Measurements from ENCODE around the gene PSMG4. TPM values are rescaled to one million over a fixed set of nuclear protein-coding genes. Genes with fewer than 3 reads are reported as not detected.
A peak's percentile ranks its signal among the peaks of the same experiment; 100 is the strongest.

PSMG4 gene
- total RNA-seq, 1 experiment from 2014 or later, result 40.0 TPM

DNA sequence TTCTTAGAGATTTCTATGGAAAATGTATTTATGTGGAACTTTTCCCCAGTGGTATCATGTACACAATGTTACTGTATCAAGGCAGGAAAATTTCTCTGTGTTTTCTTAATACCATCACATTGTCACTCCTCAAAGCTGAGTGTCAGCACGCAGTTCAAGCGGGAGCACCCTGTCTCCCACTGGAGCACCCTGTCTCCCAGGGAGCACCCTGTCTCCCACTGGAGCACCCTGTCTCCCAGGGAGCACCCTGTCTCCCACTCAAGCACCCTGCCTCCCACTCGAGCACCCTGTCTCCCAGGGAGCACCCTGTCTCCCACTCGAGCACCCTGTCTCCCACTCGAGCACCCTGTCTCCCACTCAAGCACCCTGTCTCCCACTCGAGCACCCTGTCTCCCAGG, 51.3 kb downstream of the PSMG4 start:
- DNase-seq (ENCODE audit: unreplicated experiment), result no peak
- no peak for TF ChIP-seq CTCF (IDR thresholded peaks at IDR 0.05; ENCODE audit: unreplicated experiment)
- Mint-ChIP-seq H3K9me3 (ENCODE audit: unreplicated experiment) (no peaks in the 10 kb centered on the region), H3K4me1 (ENCODE audit: insufficient read depth, unreplicated experiment) (peaks cover 9% of the 10 kb centered on the region), H3K27ac (ENCODE audit: low read depth, unreplicated experiment) (no peak overlapping the region), H3K36me3 (ENCODE audit: insufficient read depth, unreplicated experiment) (peaks cover 5% of the 10 kb centered on the region), H3K4me3 (ENCODE audit: unreplicated experiment) (no peak overlapping the region), H3K27me3 (ENCODE audit: insufficient read depth, unreplicated experiment) (no peaks in the 10 kb centered on the region)
- ChIA-PET POLR2A (interaction anchor here (0.5 to 0.9 kb wide), 2 partner anchors 24 to 152 kb away, joined by 3 to 4 read pairs; no protein-coding TSS in a partner anchor), CTCF (no interaction called here)
- intact Hi-C loops (cut with micrococcal nuclease), result no loop called here
- BruUV-seq (replicated peaks), result no TSS peak

DNA sequence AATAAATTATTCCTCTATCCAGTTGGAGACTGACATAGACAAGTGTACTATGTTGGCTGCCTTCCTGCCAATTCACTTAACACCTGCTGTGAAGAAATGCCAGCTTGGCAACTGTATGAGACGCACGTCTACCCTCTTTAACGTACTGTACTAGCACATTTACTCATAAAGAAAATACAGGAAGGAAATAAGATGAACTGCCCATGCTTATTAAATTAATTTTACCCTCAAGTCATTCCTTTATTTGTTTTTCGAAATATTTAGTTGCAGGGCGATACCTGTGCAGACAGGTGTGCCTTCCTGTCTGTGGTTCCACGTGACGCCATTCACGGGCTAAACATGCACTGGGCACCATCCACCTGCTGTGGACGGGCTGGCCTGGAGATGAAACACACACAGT, 52.0 kb downstream of the PSMG4 start:
- POLR2A ChIA-PET, result interaction anchor here (0.9 kb wide), 1 partner anchor 23 kb away, joined by 3 read pairs; no protein-coding TSS in a partner anchor

DNA sequence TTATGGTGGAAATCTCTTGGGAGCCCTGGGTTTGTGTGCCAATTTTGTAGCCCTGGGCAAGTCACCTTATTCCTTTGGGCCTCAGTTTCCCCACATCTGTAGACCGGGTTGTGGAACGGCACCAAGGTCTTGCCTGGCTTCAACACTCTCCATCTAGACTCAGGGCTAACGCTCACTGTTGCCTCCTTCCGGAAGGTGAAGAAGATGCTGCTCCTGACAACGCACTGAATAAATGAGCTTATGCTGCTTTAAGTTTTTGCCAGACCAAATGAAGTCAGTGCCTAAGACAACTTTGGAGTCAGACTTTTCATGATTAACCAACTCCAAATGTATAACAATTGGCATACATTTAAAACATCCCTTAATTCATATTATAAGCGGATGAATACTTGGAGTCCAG, 53.1 kb downstream of the PSMG4 start:
- BruUV-seq (replicated peaks), result no TSS peak
- Mint-ChIP-seq H3K27ac (ENCODE audit: low read depth, unreplicated experiment) (no peak overlapping the region), H3K9me3 (ENCODE audit: unreplicated experiment) (no peaks in the 10 kb centered on the region), H3K4me1 (ENCODE audit: insufficient read depth, unreplicated experiment) (peaks cover 9% of the 10 kb centered on the region), H3K4me3 (ENCODE audit: unreplicated experiment) (no peak overlapping the region), H3K27me3 (ENCODE audit: insufficient read depth, unreplicated experiment) (no peaks in the 10 kb centered on the region), H3K36me3 (ENCODE audit: insufficient read depth, unreplicated experiment) (peaks cover 5% of the 10 kb centered on the region)
- intact Hi-C loops (cut with micrococcal nuclease), result no loop called here
- ChIA-PET POLR2A (no interaction called here), CTCF (interaction anchor here (0.5 kb wide), 1 partner anchor 131 kb away, joined by 3 read pairs; no protein-coding TSS in a partner anchor)
- DNase-seq (ENCODE audit: unreplicated experiment), result no peak
- no peak for TF ChIP-seq CTCF (IDR thresholded peaks at IDR 0.05; ENCODE audit: unreplicated experiment)

More for the DNA sequence above, 52.0 kb downstream of the PSMG4 start:
- no peak overlapping the region for H3K27ac Mint-ChIP-seq (ENCODE audit: low read depth, unreplicated experiment)
- no peak overlapping the region for H3K4me3 Mint-ChIP-seq (ENCODE audit: unreplicated experiment)
- TF ChIP-seq CTCF (IDR thresholded peaks at IDR 0.05; ENCODE audit: unreplicated experiment), result no peak
- peaks cover 5% of the 10 kb centered on the region for H3K36me3 Mint-ChIP-seq (ENCODE audit: insufficient read depth, unreplicated experiment)
- no TSS peak for BruUV-seq (replicated peaks)
- H3K9me3 Mint-ChIP-seq (ENCODE audit: unreplicated experiment), result no peaks in the 10 kb centered on the region
- intact Hi-C loops (cut with micrococcal nuclease), result no loop called here
- peak; percentile 75 for DNase-seq (ENCODE audit: unreplicated experiment)
- CTCF ChIA-PET, result interaction anchor here (0.6 kb wide), 1 partner anchor 1588 kb away, joined by 3 read pairs; no protein-coding TSS in a partner anchor
- H3K4me1 Mint-ChIP-seq (ENCODE audit: insufficient read depth, unreplicated experiment), result peaks cover 9% of the 10 kb centered on the region
- H3K27me3 Mint-ChIP-seq (ENCODE audit: insufficient read depth, unreplicated experiment), result no peaks in the 10 kb centered on the region

GRCh38 chr6:3312604-3313231, 54.0 kb downstream of the PSMG4 start:
- POLR2A ChIA-PET, result no interaction called here
- intact Hi-C loops (cut with micrococcal nuclease), result no loop called here
- H3K4me1 Mint-ChIP-seq (ENCODE audit: insufficient read depth, unreplicated experiment), result peaks cover 9% of the 10 kb centered on the region

More at GRCh38 chr6:3312604-3313231, 54.0 kb downstream of the PSMG4 start:
- Mint-ChIP-seq H3K4me3 (ENCODE audit: unreplicated experiment) (no peak overlapping the region), H3K27ac (ENCODE audit: low read depth, unreplicated experiment) (no peak overlapping the region), H3K36me3 (ENCODE audit: insufficient read depth, unreplicated experiment) (peaks cover 5% of the 10 kb centered on the region), H3K27me3 (ENCODE audit: insufficient read depth, unreplicated experiment) (no peaks in the 10 kb centered on the region), H3K9me3 (ENCODE audit: unreplicated experiment) (no peaks in the 10 kb centered on the region)
- no peak for TF ChIP-seq CTCF (IDR thresholded peaks at IDR 0.05; ENCODE audit: unreplicated experiment)
- BruUV-seq (replicated peaks), result no TSS peak
- DNase-seq (ENCODE audit: unreplicated experiment), result no peak
- CTCF ChIA-PET, result no interaction called here
